Prostate gland (tissue), 2 donors: ENCODE measurements around the gene ERN1. TPM values are rescaled to one million over a fixed set of nuclear protein-coding genes. Genes with fewer than 3 reads are reported as not detected.

Source experiments
- DNase-seq: peaks from one replicate; pipeline ENCODE4 v3.0.0-alpha.2; 2019; ENCODE audit warnings: low spot score
- H3K27ac ChIP-seq, 2 donors: fragments of 200-600 bp; sonication (generic); 2 replicates each; pipeline ENCODE4 v1.5.1; 2017 to 2019
- H3K27me3 ChIP-seq: fragments of 200-600 bp; sonication (generic); replicated peaks from 2 replicates; pipeline ENCODE4 v1.5.1; 2019; ENCODE audit not compliant: insufficient read depth
- H3K36me3 ChIP-seq, 2 donors: fragments of 200-600 bp; sonication (generic); 1 replicate in 1 of 2; 2 replicates in 1 of 2; pipeline versions ENCODE4 v1.5.1 to v1.8.1; 2017 to 2019
- H3K4me1 ChIP-seq: fragments of 200-600 bp; sonication (generic); replicated peaks from 2 replicates; pipeline ENCODE4 v1.5.1; 2019
- H3K4me3 ChIP-seq, 2 donors: fragments of 200-600 bp; sonication (generic); 2 replicates each; pipeline ENCODE4 v1.5.1; 2017 to 2019
- H3K9me3 ChIP-seq: fragments of 200-600 bp; sonication (generic); 2 replicates; pipeline ENCODE4 v1.5.1; 2017
- CTCF ChIP-seq, 4 experiments: fragments of 200-600 bp in 2 of 4; fragments of 450-650 bp in 2 of 4; sonication (generic) in 2 of 4; IDR thresholded peaks; 1 replicate in 3 of 4; 2 replicates in 1 of 4; pipeline ENCODE4 v1.5.1; 2016 to 2019; ENCODE audit warnings: antibody characterized with exemption in 4 of 4, mild to moderate bottlenecking in 2 of 4, moderate library complexity in 2 of 4
- POLR2A ChIP-seq: fragments of 450-650 bp; IDR thresholded peaks from one replicate; pipeline ENCODE4 v1.6.1; 2016; ENCODE audit warnings: antibody characterized with exemption, mild to moderate bottlenecking
- POLR2AphosphoS5 ChIP-seq: sonication (generic); formaldehyde crosslinking; IDR thresholded peaks from one replicate; pipeline ENCODE4 v1.6.1; 2017; ENCODE audit warnings: antibody characterized with exemption
- WGBS: methylation state at CpG from one replicate; pipeline ENCODE4 v1.1.5; 2018; 5-methylcytosine and 5-hydroxymethylcytosine counted together
- intact Hi-C: fragments of 100-400 bp; cut with DNase I; formaldehyde crosslinking; loops from one replicate; pipeline ENCODE4 v1.14.2; 2022
- total RNA-seq, 2 donors: library from RNA; depleted of rRNA; stranded (reverse); fragments of >200 nt; gene quantifications; one replicate each; pipeline ENCODE4 v1.1.0, GENCODE V29; 2016

The ERN1 gene
- total RNA-seq, 2 donors from 2014 or later, result 14.4 to 21.4 TPM

GRCh38 chr17:64131606-64132270, 1.8 kb upstream of the ERN1 start:
- Histone ChIP-seq H3K4me1 (no peaks in the 10 kb centered on the region), H3K36me3 (no peaks in the 10 kb centered on the region), H3K9me3 (no peaks in the 10 kb centered on the region), H3K4me3 (no peak overlapping the region), H3K27me3 (no peaks in the 10 kb centered on the region), H3K27ac (peak overlapping the region; percentile 93 to 94)
- WGBS, result 59% methylated on average over 5 of the region's 5 CpGs
- intact Hi-C loops, result loop anchor here (2.0 to 5.0 kb wide), 2 partner anchors 69 to 151 kb away; no protein-coding TSS in a partner anchor
- no peak for DNase-seq
- TF ChIP-seq POLR2AphosphoS5 (no peak), CTCF (IDR thresholded peaks at IDR 0.05) (no peak), POLR2A (no peak)

- TF ChIP-seq POLR2AphosphoS5 (no peak), CTCF (IDR thresholded peaks at IDR 0.05) (no peak), POLR2A (no peak)
- Histone ChIP-seq H3K27me3 (no peaks in the 10 kb centered on the region), H3K27ac (peak overlapping the region; percentile 93 to 94), H3K36me3 (no peaks in the 10 kb centered on the region), H3K4me3 (peak overlapping the region; percentile 78 to 90), H3K9me3 (no peaks in the 10 kb centered on the region), H3K4me1 (peaks cover 4% of the 10 kb centered on the region)
- no peak for DNase-seq
- 21% methylated on average over 24 of the region's 24 CpGs for WGBS
- intact Hi-C loops, result loop anchor here (5.0 kb wide), 1 partner anchor 152 kb away; no protein-coding TSS in a partner anchor
Measured at GRCh38 chr17:64130559-64131001, 636 bp upstream of the ERN1 start.

GRCh38 chr17:64129515-64129764, 504 bp downstream of the ERN1 start:
- no peak for DNase-seq
- no peaks in the 10 kb centered on the region for H3K36me3 ChIP-seq
- peak overlapping the region; percentile 93 to 94 for H3K27ac ChIP-seq
- WGBS, result 0% methylated on average over 12 of the region's 31 CpGs
- no peak for TF ChIP-seq CTCF (IDR thresholded peaks at IDR 0.05)
- TF ChIP-seq POLR2AphosphoS5, result no peak
- TF ChIP-seq POLR2A, result no peak
- H3K27me3 ChIP-seq, result no peaks in the 10 kb centered on the region
- H3K9me3 ChIP-seq, result no peaks in the 10 kb centered on the region
- intact Hi-C loops, result no loop called here
- H3K4me3 ChIP-seq, result peak overlapping the region; percentile 78 to 90
- H3K4me1 ChIP-seq, result peaks cover 4% of the 10 kb centered on the region

DNA sequence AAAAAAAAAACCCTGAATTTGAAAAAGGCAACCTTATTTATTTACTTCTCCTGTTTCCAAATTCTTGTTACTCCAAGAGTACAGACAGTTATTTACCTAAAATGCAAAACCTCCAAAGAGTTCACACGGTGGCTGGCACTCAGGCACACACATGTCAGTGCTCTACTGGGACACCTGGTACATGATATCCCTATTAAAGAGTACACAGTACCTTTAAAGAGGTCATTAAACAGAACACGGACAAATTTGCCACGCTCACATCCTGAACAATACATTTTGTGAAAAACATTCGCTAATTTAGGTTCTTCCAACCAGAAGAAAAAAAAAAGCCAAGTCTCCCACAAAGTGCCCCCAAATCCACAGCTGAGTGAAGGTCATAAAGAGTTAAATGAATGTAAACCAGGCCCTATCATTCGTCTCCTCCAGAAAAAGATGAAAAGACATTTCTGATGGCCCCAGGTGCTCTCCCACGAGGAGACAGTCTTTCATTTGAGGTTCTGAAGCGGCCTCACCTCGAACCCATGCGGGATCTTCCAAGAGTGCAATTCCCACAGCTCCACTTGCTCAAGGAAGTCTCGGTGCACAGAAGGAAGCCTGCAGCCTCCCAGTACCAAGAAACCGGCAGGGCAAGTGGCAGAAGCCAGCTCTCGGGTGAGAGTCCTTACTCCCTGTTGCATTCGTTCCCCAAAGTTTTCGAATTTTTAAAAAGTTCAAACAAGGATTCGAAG, 993 bp downstream of the ERN1 start:
- peak; percentile 46 for DNase-seq
- TF ChIP-seq POLR2A (no peak), CTCF (IDR thresholded peaks at IDR 0.05) (peak in 1 of 4 experiments; percentile 3), POLR2AphosphoS5 (peak; percentile 66)
- intact Hi-C loops, result no loop called here

More for the DNA sequence above, 993 bp downstream of the ERN1 start:
- Histone ChIP-seq H3K27me3 (no peaks in the 10 kb centered on the region), H3K4me3 (peak overlapping the region; percentile 78 to 90), H3K4me1 (peaks cover 4% of the 10 kb centered on the region), H3K36me3 (no peaks in the 10 kb centered on the region), H3K9me3 (no peaks in the 10 kb centered on the region), H3K27ac (peak overlapping the region; percentile 93 to 94)
- WGBS, result 4% methylated on average over 15 of the region's 15 CpGs
